Fibroblast of skin of right quadriceps (primary cell): ENCODE measurements around the gene NDUFB11.
A peak's percentile ranks its signal among the peaks of the same experiment; 100 is the strongest.
"Not testable (repeated sequence)": the region's sequence is repeated elsewhere in the genome, so short reads cannot be mapped to it uniquely, and the experiment has no call there.

Experiments
- DNase-seq: peaks from one replicate; pipeline ENCODE4 v3.0.0-alpha.2; 2013

Gene NDUFB11

DNA sequence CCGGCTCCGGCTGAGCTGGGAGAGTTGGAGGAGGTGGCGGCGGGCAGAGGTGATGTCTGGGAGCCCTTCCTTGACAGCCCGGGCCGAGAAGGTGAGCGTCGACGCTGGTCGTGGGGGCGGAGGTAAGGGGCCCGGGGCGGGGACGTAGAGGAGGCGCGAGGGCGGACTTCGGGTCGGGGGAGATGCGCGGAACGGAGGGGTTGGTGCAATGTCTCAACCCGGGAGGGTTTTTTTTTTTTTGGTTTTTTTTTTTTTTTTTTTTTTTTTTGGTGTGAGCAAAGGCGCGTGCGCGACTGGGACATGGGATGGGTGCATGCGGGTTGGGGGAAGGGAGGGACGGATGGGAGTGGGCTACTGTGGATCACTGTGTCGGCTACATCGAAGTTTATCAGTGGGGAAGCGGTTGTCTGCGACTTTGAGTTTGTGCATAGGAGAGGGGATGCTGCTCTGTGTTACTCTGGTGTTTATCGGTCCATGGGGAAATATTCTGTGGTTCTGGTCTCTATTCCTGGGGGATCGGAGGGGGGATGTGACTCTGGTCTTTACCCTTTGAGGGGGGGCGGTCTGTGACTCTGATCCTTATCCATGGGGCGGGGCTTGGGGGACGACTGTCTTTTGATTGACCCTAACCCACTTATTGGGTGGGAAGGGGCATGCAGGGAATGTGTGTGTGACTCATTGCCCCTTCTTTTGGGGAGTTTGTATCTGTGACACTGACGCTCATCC, 1.1 kb upstream of the NDUFB11 start:
- no peak for DNase-seq

DNA sequence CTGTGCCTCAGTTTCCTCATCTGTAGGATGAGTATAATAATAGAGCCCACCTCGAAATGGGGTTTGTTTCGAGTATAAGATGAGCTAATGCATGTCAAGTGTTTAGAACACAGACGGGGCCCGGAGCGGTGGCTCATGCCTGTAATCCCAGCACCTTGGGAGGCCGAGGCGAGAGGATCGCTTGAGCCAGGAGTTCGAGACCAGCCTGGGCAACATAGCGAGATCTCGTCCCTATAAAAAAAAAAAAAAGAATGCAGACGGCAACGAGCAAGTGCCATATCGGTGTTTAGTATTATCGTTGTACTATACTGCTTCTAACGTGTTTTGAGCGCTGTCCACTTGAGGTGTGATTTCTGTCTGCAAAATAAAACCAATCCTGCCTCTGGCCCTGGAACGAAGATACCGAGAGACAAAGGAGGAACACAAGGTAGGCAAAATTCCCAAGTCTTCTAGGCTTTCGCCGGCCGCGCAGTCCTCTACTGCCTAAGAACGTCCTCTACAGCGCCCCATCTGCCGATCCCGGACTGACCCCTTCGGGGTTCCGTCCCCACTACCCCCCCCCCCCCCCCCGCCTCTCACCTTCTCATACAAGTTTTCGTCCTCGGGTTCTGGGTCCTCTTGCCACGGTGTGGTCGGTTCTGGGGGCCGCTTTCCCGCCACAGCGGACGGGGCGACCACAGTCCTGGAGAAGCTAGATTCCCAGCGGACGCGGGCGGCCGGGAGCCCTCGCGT, 442 bp downstream of the NDUFB11 start:
- peak; percentile 36 for DNase-seq

DNA sequence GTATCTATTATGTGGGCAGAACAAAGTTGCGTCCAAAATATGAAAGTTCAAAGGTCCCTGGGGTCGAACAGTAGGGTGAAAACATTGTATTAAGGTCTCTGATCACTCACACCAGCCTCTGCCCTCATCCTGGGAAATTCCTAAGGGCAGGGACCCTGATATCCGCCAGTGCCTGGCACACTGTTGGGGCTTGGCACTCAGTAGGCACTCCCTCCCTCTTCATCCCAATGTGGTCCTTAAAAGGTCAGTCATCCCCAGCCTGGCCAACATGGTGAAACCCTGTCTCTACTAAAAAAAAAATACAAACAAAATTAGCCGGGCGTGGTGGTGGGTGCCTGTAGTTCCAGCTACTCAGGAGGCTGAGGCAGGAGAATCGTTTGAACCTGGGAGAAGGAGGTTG, 6.3 kb downstream of the NDUFB11 start:
- no peak for DNase-seq

DNA sequence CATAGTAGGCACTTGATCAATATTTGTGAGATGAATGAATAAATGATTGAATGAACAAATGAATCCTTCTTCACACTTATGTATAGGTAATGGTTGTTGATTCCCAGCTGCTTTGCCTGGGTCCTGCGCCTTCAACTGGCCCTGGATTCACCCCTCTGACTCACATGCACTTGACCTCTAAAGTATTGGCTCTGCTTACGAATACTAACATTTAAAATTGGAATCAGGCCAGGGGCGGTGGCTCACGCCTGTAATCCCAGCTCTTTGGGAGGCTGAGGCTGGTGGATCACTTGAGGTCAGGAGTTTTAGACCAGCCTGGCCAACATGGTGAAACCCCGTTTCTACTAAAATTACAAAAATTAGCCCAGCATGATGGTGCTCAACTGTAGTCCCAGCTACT, 8.9 kb downstream of the NDUFB11 start:
- not testable (repeated sequence) for DNase-seq

DNA sequence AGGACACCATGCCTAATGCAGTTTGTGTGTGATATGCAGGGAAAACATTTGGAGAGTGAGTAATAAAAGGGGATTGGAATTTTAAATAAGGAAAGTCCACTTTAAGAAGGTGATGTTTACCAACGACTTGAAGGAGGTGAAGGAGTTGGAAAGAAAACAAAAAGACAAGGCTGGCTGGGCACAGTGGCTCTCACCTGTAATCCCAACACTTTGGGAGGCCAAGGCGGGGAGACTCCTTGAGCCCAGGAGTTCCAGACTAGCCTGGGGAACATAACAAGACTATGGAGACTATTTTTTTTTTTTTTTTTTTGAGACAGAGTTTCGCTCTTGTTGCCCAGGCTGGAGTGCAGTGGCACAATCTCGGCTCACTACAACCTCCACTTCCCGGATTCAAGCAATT, 11.0 kb downstream of the NDUFB11 start:
- no peak for DNase-seq

DNA sequence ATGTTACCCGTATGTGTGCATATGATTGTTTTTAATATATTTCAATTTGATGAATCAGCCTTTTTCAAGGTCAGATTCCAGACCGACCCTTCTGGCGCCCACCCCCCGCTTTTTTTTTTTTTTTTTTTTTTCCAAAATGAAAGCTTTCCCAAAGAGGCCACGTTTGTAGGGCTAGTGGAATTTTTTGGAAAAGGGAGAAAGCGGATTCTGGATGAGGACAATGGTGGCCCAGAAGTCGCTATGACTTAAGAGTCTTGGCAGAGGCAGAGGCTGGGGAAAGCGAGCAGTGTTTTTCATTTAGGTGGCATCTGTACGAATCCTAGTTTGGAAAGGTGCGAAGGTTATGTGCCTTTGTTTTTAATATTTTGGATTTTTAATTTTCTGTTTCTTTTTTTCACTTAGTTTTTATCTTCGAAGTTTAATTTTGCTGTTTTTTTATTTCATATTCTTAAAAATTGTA, 14.6 kb downstream of the NDUFB11 start:
- DNase-seq = no peak

DNA sequence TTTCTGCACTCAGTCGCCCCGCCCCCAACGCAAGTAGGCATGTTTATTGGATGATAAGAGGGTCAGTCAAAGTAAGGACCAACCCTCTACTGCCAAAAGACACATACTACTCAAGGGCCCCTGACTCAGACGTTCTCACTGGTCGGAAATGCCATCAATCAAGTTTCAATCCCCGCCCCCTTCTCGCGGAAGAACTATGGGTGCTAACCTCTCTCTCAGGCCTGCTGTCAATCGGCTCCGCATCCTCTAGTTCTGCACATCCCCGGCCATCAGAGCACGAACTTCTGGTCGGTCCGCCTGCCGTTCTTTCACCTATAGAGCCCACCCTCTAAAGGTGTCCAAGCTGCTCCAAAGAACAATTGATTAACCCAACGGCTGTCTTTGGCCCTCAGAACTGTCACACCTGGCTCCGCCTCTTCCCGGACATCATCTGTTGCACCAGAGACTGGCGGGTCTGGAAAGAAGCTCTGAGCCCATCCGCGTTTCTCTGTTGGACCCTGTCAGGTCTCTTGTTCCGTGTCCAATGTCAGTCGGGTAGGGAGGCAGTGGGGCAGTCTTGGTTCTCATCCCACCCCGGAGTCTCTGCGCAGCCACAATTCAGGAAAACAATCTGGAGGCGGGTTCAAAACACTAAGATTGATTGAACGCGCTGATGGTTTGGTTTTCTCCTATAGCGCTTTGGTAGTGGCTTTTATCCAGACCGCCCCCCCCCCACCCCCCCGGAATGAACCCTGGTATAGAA, 15.2 kb downstream of the NDUFB11 start:
- DNase-seq = peak; percentile 96

DNA sequence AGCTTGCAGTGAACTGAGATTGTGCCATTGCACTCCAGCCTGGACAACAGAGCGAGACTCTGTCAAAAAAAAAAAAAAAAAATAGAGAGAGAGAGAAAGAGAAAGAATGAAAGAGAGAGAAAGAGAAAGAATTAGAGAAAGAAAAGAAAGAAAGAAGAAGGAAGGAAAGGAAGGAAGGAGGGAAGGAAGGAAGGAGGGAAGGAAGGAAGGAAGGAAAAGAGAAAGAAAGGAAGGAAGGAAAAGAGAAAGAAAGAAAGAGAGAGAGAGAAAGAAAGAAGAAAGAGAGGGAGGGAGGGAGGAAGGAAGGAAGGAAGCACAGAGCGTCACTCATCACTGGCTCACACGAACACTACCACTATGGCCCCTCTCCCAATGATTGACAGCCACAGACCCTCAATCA, 20.0 kb downstream of the NDUFB11 start:
- DNase-seq = not testable (repeated sequence)

DNA sequence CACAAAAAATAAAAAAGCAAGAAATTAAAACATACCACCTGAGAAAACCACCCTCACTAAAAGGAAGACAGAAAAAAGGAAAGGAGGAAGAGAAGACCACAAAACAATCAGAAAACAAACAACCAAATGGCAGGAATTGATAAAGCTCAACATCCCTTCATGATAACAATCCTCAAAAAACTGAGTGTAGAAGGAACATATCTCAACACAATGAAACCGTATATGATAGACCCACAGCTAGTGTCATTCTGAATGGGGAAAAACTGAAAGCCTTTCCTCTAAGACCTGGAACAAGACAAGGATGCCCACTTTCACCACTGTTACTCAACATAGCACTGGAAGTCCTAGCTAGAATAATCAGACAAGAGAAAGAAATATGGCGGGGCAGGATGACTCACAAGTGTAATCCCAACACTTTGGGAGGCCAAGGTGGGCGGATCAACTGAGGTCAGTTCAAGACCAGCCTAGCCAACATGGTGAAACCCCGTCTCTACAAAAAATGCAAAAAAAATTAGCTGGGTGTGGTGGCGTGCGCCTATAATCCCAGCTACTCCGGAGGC, 27.9 kb downstream of the NDUFB11 start:
- DNase-seq = not testable (repeated sequence)

DNA sequence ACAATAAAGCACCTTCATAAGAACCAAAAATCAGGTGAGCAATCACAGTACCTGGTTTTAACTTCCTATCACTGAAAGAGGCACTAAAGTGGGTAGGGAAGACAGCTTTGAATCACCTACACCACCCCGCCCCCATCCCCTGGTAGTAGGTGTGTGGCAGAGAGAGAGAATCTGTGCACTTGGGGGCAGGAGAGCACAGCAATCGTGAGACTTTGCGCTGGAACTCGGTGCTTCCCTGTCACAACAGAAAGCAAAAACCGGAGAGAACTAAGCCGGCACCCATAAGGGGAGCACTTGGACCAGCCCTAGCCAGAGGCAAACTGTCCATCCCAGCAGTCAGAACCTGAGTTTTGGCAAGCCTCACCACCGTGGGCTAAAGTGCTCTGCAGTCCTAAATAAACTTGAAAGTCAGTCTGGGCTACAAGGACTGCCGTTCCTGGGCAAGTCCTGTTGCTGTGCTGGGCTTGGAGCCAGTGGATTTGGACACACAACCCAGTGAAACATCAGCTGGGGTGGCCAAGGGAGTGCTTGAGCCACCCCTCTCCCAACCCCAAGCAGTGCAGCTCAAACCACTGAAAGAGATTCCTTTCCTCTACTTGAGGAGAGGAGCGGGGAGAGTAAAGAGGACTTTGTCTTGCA, 32.1 kb downstream of the NDUFB11 start:
- DNase-seq = no peak

DNA sequence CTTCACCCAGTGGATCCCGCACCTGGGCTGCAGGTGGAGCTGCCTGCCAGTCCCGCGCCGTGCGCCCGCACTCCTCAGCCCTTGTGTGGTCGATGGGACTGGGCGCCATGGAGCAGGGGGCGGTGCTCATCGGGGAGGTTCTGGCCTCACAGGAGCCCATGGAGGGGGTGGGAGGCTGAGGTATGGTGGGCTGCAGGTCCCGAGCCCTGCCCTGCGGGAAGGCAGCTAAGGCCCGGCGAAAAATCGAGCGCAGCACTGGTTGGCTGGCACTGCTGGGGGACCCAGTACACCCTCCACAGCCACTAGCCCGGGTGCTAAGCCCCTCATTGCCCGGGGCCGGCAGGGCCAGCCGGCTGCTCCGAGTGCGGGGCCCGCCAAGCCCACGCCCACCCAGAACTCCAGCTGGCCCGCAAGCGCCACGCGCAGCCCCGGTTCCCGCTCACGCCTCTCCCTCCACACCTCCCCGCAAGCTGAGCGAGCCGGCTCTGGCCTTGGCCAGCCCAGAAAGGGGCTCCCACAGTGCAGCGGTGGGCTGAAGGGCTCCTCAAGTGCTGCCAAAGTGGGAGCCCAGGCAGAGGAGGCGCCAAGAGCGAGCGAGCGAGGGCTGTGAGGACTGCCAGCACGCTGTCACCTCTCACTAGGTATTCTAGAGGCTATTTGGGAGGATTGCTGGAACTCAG, 33.4 kb downstream of the NDUFB11 start:
- not testable (repeated sequence) for DNase-seq

DNA sequence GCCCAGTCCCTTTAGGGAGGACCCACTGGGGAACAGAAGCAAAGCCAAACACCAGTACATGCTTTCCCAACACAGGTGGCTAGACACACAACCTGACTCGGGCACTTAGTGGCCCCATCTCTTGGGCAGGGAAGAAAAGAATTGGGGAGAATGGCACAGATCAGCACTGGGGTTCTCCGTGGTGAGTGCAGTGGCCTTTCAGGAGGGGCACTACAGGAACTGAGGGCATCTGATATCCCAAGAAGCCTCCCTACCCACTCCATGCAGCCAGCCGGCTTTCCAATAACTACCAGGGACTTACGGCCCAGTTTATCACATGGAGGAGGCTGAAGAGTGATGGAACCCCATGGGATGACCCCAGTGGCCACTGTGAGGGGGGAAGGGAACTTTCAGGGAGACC, 43.3 kb downstream of the NDUFB11 start:
- no peak for DNase-seq

DNA sequence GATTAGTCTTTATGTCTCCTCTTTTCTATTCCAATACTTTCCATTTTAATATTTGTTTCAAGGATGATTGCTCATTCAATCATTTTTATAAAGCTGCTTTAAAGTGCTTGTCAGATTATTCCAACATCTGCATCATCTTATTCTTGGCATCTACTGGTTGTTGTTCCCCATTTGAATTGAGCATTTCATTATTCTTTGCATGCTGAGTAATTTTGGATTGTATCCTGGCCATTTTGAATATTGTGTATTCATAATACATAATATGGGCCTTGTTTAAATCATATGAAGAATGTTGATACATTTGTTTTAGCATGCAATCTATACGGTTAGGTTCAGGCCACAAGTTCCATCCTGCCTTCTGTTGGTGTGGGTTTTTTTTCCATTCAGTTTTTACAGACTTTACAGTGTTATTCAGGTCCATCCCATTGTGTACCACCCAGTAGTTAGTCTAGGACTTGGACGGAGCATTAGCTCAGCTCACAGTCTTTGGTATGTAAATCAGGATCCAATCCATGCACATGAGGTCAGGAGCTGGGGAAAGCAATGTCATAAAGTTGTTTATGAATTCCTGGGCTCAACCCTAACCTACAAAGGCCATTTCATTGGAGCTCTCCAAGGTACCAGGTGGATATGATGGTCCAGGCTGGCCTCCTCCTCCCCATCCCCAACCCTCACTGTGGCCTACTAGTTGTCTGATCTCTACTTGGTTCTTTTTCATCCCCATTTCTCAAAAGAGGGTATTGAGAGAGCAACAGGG, 46.0 kb downstream of the NDUFB11 start:
- no peak for DNase-seq

DNA sequence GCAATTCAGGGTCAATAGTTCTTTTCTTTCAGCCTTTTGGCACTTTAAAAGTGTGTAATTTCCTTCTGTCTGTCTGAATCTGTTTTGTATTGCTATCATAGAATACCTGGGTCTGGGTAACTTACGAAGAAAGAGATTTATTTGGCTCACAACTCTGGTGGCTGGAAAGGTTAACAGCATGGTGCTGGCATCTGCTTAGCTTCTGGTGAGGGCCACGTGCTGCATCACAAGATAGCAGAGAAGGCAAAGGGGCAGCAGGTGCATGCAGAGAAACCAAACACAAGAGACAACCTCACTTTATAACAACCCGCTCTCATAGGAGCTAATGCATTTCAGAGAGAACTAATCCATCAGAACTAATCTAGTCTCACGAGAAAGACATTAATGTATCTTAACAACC, 47.5 kb downstream of the NDUFB11 start:
- no peak for DNase-seq

DNA sequence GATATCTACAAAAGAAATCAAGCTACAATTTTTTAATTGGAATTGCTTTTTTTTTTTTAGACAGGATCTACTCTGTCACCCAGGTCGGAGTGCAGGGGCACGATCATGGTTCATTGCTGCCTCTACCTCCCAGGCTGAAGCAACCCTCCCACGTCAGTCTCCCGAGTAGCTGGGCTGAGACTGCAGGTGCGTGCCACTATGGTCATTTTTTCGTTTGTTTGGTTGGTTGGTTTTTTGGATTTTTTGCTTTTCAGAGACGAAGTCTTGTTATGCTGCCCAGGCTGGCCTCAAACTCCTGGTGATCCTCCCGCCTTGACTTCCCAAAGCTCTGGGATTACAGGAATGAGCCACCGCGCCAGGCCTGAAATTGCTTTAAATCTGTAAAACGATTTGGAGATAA, 50.6 kb downstream of the NDUFB11 start:
- no peak for DNase-seq

DNA sequence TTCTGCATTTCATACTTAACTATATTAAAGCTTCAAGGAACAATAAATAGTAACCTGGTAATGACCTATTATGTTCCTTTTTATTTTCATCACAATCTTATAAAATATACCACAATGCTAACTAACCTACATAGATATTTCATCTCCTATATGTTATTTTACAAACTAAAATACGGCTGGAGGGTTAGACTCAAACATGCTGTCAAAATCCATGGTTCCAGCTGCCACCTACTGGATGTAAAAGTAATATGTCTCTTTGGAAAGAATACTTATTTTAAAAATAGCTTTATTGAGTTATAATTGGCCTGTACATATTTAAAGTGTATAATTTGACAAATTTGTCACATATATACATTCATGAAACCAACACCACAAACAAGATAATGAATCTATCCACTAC, 51.3 kb downstream of the NDUFB11 start:
- DNase-seq = peak; percentile 13
